ENCODE results near the gene KRT86.
A peak's percentile ranks its signal among the peaks of the same experiment; 100 is the strongest.
"Not testable (repeated sequence)": the region's sequence is repeated elsewhere in the genome, so short reads cannot be mapped to it uniquely, and the experiment has no call there.

KRT86 gene

DNA sequence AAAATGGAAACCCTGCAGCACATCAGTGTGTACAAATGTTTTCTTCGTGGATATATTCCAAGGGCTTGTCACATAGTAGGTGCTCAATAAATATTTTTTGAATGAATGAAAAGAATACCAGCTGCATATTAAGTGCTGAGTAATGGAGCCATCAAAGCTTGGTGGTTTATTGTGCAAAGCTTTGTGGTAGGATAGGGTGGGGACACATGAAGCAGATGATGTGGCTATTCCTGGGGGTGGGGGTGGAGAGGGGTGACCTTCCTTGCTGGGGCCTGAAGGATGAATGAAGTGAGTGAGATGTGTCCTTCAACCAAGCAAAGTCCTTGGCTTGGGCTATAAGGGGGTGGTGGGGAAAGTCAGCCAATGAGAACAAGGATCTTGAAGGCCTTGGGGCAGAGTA lies 21.2 kb downstream of the KRT86 start:
- peak in 1 of 2 donors; percentile 7 for DNase-seq

DNA sequence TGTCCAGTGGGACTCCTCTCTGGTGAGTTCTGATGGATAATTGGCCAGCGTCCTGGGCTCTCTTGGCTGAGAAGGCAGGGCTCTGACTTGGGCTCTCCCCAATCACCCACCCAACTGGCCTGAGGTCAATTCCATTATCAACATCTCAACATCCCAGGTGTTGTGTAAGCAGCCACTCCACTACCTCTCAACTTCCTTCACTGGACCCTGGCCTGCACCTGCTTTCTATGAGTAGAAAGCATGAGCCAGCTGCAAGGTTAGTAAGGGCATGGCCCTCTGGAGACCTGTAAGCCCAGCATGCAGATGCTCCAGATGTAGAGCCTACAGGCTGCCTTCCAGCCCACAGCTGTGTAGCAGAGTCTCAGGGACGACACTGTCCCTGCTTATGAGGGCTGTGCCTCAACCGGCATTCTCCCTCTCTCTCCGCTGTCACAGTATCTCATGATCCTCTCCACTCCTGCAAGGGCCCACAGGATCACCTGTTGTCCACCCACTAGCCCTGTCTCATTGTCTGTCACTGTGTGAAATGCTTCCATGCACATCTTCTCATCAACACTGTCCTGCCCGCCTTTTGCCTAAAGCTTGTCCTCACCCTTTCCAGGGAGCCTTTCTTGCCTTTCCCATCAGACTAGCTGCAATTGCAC lies 22.2 kb downstream of the KRT86 start:
- no peak for DNase-seq

- DNase-seq = no peak
Measured at GRCh38 chr12:52298677-52299190, 24.3 kb downstream of the KRT86 start.

GRCh38 chr12:52300796-52301691 lies 26.6 kb downstream of the KRT86 start:
- DNase-seq = no peak

- not testable (repeated sequence) for DNase-seq
Measured at GRCh38 chr12:52301721-52302120, 27.3 kb downstream of the KRT86 start.

DNA sequence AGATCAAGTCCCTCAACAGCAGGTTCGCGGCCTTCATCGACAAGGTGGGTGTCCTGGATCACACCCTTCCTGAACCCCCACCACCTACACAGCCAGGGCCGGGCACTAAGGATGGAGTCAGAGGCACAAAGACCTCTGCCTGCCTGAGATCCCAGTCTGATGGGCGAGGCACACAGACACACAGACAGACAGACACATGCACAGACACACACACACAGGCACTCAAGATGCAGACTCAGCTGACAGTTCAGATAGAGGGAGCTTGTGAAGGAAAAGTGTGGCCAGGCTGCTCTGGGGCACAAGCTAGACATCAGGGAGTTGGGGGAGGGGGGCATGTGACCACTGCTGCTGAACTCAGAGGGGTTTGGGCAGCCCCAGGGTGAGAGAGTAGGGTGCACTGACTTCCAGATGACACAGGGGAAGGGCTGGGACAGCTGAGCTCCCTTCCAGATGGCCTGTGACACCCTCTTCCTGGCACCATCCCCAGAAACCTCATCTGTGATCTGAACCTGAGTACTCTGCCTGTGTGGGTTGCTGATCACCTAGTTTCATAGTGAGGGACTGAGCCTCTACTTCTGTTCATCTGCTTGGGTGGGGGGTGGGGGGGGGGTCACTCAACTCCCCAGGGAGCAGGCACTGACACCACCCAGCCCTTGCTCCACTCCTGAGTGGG lies 27.9 kb downstream of the KRT86 start:
- DNase-seq = not testable (repeated sequence)

- peak; percentile 10 to 16 for DNase-seq
Measured at GRCh38 chr12:52304941-52305411, 30.5 kb downstream of the KRT86 start.

GRCh38 chr12:52305921-52306705 lies 31.7 kb downstream of the KRT86 start:
- DNase-seq = no peak

DNA sequence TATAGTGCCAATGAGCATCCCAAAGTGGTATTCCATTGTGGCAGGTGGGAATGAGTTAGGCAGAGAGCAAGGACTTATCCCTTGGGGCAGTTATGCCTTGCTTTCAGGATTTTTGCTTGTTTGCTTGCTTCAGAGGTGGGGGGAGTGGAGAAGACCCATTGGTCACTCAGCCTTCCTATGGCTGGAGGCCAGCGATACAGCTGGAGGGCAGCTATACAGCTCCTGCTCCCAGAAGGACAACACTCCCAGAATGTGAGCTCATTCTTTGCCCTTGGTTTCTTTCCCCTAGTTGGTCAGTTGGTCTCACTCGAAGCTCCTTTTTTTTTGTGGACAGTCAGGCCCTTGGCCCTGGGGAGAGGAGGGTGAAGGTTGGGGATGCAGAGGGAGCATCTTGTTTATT lies 32.3 kb downstream of the KRT86 start:
- DNase-seq = no peak

DNA sequence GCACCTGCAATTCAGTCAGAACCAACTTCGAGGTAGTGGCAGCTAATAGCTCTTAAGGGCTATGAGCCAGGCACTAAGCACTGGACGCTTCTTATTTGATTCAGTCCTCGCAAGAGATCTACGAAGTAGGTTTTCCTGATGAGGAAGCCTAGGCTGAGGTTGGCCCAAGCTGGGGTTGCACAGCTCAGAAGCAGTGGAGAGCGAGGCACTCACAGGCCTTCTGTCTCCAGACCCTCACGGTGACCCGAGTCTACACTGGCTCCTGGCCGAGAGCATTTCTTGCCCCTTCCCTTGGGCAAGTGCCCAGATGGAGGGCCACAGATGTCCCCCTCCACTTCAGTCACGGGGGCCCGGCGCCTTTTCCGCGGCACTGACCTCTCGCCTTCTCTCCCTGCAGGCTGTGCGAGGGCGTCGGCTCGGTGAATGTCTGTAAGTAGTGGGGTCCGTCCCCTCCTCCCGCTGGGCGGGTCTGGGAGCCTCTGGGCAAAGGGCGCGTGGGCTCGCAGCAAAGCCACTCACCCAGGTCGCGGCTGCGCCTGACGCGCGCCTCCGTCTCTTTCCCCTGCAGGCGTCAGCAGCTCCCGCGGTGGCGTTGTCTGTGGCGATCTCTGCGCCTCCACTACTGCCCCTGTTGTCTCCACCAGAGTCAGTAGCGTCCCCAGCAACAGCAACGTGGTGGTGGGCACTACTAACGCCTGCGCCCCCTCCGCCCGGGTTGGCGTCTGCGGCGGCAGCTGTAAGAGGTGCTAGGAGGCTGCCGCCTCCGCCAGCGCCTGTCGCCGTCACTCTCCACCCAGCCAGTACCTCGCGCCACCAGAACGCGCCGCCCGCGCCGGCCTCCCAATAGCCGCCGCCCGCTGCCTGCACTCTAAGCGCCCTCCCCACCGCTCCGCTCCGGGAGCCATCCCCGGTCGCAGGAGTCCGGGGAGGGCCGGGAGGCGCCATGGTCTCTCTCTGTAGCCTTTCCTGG lies 33.7 kb downstream of the KRT86 start:
- peak; percentile 11 to 13 for DNase-seq

GRCh38 chr12:52308806-52309425 lies 34.5 kb downstream of the KRT86 start:
- DNase-seq = no peak

DNA sequence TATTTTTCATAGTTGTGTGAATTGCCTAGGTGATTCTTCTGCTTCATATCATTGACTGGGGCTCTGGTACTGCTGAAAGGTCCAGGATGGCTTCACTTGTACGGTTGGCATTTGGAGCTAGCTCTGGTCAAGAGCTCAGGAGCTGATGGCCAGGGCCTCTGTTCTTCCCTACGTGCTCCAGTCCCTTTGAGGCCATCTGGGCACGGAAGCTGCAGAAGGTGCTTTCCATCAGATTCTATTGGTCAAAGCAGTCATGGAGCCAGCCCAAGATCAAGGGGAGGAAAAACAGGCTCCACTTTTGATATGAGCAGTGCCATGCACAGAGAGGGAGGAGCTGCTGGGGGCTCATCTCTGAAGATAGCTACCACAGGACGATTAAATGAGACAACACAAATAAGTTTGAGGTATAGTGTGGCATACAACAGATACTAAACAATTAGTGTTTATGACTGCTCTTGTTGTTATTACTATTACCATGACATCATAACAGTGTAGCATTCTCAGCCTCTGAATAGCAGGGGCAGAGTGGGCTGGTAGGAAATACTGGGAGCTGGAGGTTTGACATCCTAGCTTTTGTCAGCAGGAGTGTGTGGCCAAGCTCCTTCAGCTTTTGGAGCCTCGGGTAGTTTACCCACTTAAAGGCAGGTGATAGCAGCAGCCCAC lies 36.3 kb downstream of the KRT86 start:
- no peak for DNase-seq

- DNase-seq = no peak
Measured at GRCh38 chr12:52311285-52311648, 36.8 kb downstream of the KRT86 start.

- no peak for DNase-seq
Measured at GRCh38 chr12:52312086-52312485, 37.6 kb downstream of the KRT86 start.

DNA sequence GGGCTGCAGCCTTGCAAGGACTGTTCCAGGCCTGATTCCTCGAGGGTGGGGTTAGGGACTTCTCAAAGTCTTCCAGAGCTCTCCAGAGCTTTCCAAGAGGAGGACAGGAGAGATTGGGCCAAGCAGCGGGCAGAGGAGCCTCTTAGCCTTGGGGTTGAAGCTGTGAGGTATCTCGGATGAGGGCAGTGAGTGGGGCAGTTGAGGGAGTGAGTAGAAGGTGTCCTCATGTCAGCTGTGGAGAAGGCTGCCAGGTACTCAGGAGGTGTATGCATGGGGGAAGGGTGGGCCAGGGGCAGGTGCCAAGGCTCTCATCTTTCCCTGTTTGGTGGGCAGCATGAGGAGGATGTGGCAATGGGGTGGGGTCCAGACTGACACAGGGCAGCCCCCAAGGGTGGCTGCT lies 39.0 kb downstream of the KRT86 start:
- DNase-seq = no peak

DNA sequence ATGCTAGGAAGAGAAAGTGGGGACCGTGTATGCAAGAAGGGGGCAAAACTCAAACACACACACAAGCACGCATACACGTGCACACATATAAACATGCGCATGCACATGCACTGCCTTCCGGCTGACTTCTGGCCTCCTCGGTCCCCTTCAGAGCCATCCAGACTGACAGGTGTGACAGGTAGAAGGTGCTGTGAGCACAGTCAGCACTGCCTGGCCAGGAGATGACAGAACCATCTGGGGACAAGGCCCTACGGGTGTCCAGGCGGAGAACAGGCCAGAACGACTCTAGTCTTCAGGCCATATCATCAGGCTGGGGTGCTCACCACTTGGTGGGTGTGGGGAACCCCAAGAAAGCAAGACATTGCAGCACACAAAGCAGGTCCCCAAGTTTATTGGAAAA lies 39.5 kb downstream of the KRT86 start:
- no peak for DNase-seq

DNA sequence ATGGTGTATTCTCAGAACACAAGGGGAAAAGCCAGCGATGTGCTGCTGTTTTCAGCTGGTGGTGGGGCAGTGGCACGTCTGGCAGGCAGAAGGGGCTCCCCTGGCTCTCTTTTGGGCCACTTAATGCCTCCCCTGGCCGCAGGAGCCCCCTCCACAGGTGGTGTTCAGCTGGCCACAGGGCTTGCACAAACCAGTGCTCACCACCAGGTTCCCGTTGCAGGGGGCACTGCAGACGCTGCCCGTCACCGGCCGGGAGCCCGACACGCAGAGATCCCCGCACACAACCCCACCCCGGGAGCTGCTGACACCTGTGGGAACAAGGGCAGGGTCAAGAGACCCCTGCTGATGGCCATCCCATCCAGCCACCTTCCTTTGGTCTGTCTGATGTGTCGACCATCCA lies 40.1 kb downstream of the KRT86 start:
- DNase-seq = no peak

GRCh38 chr12:52315721-52316120 lies 41.3 kb downstream of the KRT86 start:
- peak in 1 of 2 donors; percentile 4 for DNase-seq

DNA sequence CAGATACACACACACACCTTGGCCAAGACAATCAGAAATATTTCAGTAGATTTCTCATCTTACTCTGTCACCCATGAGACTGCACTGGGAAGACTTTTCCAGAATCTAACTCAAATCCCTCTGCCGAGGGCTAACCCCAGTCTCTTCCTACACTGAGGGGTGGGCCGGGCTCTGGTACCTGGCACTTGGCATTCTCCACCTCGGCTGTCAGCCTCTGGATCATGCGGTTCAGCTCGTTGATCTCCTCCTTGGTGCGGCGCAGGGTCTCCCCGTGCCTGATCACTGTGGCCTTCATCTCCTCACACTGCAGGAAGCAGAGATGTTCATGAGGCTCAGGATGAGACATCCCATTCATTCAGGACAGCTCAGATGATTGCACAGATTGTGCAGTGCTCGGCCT lies 41.8 kb downstream of the KRT86 start:
- DNase-seq = no peak

DNA sequence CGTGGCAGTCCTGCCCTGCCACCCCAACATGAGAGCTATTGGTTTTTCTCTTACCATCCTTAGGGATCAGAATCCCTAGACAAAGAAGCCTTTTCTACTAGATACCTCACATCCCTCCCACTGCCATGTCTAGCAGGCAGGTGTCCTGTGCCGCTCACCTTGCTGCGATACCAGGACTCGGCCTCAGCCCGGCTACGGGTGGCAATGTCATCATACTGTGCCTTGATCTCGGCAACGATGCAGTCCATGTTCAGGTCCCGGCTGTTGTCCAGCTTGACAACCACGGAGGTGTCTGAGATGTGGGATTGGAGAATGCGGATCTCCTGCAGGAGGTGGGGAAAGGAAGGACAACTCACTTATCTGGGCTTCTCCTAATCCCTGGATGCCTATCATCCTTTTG lies 42.3 kb downstream of the KRT86 start:
- no peak for DNase-seq

Measured in CD4-positive, alpha-beta T cell treated with Interleukin-1 beta for 1 hour (primary cell).